Measurements from ENCODE around the gene OPTN.
"Not testable (repeated sequence)": the region's sequence is repeated elsewhere in the genome, so short reads cannot be mapped to it uniquely, and the experiment has no call there.

Gene OPTN

DNA sequence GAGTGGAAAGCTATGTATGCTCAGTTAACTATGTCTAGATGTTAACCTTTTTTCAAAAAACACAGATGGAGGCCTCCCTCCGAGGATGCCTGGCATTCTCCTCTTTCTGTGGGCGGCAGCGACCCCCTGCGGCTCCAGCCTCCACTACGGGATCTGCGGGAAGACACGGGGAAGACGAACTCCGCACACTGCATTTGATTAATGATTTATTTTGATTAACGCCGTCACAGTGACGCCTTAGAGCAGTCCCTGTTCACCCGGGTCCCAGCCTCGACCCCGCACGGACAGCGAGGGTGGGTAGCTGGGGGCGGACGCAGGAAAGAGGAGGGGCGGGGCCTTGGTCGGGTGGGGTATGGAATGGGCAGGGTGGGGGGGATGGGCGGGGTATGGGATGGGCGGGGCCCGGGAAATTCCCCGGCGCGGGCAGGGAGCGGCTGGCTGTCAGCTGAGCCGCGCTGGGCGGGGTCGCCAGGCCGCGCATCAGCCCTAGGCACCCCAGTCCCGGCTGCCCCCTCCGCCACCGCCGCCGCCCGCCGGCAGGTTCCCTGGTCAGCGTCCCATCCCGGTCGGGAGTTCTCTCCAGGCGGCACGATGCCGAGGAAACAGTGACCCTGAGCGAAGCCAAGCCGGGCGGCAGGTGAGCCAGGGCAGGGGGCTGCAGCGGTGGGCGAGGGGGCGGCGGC, at the start of gene OPTN:
Gene OPTN (plus strand): TSS at position 498 of the 683 bp plus-strand sequence. CDS start 8,960 bp downstream, outside the sequence.
- peak; percentile 66 to 69 for DNase-seq

DNA sequence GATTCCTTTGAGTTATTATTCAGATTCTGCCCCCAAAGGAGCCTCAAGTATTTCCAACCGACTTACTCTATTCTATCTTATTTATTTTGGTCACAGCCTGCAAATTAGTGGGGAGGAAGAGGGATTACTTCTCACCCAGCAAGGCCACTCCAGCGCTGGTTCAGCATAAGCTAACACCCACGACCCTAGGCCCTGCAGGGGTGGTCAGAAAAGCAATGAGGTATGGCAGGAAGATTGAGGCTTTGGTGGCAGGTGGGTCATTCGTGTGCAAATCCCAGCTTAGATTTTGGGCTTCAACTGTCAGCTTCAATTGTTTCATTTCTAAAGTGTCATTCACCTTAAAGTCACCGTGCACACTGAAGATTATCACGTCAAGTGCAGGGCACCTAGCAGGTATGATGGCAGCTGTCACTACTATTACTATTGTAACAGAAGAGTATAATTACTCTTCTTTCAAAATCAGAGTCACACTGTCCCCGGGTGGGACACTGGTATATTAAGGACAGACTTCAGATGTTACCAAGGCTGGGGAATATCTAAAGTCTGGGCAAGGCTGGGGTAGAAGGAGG, 48.8 kb upstream of the OPTN start:
- no peak for DNase-seq

DNA sequence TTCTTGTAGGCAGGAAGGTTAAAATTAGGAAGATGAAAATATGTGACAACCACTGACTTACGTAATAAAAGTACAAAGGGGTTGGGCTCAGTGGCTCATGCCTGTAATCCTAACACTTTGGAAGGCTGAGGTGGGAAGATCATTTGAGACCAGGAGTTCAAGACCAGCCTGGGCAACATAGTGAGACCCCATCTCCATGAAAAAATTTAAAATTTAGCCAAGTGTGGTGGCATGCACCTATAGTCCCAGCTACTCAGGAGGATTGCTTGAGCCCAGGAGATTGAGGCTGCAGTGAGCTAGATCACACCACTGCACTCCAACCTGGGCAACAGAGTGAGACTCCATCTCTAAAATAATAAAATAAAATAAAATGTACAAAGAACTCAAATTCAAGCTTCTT, 46.8 kb upstream of the OPTN start:
- DNase-seq: not testable (repeated sequence)

DNA sequence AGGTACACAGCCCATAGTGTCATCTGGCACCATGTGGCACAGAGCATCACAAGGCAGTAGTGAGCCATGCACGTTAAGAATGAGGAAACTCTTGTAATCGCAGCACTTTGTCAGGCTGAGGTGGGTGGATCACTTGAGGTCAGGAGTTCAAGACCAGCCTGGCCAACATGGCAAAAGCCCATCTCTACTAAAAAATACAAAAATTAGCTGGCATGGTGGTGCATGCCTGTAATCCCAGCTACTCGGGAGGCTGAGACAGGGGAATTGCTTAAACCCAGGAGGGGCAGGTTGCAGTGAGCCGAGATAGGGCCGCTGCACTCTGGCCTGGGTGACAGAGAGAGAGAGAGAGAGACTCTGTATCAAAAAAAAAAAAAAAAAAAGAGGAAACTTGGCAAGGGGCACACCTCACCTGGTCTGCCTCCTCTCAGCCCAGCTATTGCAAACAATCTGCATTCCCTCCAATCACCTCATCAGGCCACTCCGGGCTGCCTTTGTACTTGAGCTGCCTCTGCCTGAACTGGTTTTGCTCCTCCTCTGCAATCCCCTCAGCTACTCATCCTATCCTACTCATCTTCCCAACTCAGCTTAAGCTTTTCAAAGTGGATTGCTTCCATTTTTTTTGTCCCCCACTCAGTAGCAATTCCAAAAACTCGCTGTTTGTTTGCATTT, 46.0 kb upstream of the OPTN start:
- no peak for DNase-seq

DNA sequence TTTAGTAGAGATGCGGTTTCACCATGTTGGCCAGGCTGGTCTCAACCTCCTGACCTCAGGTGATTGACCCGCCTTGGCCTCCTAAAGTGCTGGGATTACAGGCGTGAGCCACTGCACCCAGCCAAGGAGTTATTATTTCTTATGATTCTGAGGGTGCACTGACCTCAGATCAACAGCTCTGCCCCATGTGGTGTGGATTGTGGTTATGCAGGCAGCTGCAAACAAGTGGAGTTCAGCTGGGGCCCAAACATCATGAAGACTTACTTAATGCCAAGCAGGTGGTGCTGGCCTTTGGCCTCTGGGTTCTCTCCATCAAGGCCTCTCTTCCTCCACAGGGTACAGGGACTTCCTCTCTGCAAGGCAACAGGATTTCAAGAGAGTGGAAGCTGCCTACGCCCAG, 45.1 kb upstream of the OPTN start:
- no peak for DNase-seq

DNA sequence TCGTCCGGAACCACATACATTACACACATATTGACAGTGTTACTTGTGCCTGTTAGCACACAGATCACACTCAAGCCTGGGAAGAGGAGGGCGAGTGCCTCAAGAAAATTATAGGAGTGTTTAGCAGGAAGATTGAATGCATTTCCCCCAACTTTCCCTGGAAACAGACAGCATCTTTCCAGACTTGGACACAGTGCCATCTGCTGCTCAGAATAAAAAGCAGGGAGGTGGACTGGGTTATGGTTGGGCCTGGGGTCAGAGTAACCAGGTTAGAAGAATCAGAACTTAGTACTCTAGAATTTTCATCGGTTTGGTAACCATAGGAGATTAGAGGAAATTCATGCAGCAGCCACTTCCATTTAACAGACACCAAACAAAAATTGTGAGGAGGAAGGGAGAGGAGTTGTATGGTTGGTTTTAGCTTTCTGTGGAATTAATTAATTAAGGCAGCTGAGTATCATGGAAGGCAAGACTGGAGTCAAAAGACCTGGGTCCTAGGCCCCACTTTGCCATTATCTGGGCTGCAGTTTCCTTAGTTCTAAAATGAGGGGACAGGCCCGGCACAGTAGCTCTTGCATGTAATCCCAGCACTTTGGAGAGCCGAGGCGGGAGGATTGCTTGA, 43.4 kb upstream of the OPTN start:
- DNase-seq: no peak

DNA sequence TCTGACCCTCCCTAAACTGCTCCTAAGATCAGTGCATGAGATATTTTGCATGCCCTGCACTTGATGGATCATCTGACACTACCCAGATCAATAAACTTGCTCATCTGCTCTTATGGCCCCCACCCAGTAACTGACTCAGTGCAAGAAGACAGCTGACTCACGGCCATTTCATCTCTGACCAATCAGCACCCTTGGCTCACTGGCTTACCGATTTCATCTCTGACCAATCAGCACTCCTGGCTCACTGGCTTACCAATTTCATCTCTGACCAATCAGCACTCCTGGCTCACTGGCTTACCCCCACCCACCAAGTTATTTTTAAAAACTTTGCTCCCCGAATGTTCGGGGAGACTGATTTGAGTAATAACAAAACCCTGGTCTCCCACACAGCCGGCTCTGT, 37.2 kb upstream of the OPTN start:
- no peak for DNase-seq

DNA sequence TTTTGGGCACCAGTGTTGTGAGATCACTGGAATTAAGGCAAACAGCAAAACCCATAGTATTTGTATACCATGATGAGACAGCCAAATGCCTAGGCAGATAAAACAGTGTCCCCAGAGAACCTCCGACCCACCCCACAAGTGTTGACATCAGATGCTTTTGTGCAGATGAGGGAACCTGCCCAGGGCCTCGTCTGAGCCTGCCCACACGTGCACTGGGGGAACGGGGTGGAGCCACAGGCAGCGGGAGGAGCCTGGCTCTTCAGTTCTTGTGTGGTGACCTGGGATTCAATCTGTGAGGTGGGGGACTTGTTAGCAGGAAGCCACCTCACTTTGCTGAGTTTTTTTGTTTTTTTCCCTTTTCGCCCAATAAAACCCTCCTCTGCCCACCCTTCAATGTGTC, 33.4 kb upstream of the OPTN start:
- no peak for DNase-seq

DNA sequence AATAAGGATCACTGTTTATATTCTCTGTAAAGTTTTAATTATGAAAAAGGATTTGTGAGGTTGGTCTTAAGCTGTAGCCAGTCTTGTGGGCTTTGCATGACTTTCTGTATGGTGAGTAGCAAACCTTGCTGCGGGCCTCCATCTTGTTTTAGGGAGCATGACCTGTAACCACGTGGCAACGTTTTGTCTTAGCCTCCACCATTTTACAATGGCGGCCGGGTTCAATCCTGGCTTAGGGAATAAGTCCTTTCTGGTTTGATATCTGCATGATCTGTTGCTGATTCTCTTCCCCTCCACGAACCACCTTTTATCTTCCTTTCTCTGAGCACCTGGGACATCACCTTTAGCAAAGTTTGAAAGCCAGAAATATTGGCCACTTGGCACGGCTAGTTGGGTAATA, 32.5 kb upstream of the OPTN start:
- DNase-seq: no peak

DNA sequence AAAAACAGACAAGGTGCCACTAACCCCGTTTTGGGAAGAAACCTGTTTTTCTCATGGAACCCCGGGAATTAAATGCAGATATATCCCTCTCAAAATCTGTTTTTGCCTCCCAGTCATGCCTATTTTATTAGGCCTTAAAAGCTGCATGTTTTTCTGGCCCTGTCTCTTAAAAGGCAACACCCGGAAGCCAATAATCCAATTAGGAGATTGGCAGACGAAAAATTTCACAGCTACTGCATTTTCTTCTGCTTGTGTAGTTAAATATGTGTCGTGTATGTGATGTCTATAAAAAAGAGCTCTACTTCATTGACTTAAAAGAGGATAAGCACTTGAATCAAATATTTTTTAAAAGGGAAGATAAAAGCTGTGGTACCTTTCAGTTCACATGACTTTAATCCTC, 31.9 kb upstream of the OPTN start:
- DNase-seq: no peak

DNA sequence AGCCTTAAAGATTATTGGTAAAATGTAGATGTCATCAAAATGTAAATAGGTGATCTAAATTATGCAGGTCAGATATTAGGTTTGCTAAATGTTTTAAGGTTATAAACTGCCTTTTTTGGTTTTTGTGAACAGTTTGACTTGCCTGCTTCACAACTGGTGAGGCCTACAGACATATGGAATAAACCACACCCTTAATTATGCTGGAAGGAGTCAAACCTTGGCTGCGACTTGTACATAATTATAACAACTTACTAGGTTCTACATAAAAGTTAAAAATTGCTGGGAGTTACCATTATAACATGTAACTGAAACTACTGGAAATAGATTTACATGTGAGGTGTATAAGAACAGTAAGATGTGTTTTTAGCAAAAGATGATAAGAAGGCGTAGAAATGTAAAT, 31.5 kb upstream of the OPTN start:
- DNase-seq: no peak

DNA sequence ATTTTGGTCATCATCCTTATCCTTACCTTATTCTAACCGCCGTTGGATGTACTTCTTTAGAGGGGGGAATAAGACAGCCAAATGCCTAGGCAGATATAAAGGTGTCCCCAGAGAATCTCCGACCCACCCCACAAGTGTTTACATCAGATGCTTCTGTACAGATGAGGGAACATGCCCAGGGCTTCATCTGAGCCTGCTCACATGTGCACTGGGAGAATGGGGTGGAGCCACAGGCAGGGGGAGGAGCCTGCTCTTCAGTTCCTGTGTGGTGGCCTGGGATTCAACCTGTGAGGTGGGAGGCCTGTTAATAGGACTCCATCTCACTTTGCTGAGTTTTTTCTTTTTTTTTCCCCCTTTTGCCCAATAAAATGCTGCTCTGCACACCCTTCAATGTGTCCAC, 27.6 kb upstream of the OPTN start:
- DNase-seq: no peak

DNA sequence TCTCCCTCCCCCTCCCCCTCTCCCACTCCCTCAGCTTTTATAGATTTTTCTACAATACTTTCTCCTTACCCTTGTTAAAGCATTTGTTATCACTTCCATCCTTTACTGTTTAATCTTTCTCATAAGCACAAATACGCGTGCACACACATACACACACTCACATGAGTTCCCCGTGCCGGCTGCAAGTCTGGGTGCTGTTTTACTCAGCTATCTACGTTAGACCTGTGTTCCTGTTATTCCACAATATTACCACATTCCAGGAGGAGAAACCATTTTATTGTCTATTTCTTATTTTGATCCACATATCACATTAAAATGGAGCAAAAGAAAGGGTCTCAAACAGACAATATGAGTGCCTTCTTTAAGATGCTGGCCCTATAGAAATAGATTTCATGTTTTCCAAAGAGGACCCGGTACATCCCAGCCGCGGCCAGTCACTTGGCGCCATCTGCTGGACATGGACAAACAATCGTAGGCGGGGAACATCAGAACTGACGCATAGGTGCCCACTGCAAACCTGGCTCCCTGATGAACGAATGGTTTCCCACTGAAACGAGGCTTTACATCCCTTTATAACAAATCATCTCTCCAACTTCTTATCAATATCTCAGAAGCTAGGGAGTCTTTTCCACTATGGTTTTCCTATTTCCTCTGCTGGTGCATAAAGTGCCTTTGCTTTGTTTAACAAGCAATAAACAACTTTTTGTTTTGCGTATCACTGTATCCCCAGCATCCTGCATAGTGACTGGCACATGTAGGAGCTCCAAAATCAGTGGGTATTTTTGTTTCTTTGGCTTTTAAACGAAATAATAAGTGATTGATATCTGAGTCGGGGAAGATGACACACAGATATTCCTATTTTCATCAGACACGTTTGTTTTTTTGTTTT, 25.2 kb upstream of the OPTN start:
- DNase-seq: peak; percentile 38 to 40

DNA sequence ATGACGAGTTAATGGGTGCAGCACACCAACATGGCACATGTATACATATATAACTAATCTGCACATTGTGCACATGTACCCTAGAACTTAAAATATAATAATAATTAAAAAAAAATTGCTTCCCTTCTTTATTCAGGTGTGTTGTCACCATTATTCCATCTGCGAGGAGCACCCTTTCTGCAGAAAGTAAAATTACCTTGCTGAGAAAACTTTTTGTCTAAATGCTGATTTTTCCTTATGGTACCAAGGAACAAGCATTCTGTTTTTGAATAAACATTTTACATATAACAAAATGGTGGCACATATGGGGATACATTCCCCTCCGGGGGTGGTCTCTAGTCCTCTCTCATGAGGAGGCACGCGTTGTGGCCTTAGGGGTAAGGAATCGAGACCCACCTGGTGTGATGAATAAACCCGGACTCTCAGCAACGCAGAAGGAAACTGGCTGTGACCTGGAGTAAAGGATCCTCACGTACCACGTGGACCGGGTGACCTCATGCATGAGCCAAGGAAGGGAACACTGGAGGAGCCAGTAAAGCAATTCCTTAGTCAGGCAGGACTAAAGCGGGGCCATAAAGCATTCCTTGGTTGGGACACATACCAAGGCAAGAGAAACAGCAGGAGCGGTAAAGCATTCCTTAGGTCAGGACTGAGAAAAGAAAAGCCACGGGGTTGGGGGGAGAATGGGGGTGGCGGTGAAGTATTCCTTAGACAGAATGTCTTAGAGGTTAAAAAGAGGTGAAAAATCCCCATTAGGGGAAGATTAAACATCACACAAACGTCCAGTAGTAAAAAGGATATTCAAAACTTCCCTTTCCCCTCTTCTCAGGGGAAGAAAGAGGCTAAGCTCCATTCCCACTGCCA, 20.8 kb upstream of the OPTN start:
- no peak for DNase-seq

DNA sequence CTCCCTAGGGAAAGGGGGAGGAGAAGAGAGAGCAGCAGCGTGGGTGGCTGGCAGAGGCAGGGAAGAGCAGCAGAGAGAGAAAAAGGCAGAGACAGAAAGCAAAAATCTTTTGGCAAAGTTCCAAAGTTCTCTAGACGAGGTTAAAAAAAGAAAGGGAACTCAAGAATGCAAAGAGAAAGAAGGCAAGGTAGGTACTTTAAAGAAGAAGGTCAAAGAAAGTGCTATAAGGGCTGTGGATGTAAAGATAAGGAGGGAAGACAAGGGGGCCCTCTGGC, 20.2 kb upstream of the OPTN start:
- no peak for DNase-seq

DNA sequence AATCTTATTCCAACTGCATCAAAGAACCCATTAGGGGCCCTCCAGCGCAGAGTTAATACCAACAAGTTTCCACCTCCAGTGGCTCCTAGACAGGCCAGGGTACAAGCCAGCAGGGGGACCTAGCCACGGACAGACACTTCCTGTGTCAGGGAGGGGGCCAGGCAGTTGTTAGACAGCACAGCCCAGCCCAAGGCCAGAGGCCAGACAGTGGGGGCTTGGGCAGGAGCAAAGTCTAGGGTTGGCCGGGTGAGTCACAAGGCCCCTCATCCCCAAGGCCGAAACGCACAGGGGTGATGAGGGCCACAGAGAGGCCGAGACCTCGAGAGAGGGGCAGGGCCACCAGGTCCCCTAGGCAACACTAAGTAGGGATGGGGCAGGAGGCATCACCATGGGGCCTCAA, 19.3 kb upstream of the OPTN start:
- DNase-seq: no peak

DNA sequence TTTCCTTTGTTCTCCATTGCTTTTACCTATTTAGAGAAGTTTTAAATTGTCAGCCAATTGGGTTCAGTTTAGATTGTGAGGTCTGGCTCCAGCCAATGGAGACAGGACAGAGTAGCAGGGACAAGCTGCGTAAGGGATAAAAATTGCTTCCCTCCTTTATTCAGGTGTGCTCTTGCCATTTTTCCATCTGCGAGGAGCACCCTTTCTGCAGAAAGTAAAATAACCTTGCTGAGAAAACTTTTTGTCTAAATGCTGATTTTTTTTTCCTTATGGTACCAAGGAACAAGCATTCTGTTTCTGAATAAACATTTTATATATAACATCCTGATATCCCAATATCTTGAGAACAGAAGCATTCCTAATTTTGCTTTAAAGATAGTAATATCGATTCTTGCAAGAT, 16.3 kb upstream of the OPTN start:
- DNase-seq: not testable (repeated sequence)

DNA sequence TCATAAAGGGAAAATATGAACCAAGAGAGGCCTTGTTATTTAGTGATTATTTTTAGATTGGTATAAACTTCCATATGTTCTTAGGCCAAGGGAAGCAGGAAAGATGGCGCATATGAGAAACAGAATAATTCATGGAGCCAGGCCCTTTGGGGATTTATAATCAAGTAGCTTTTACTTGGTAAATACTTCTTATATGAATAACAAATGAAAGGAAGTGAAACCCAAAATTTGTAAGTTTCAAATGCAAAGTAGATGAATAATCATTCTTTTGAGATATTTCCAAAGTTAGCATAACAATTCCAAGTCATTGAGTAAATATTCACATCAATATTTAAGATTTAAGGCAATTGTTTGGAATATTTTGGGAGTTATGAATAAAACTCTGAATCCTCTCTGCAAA, 13.9 kb upstream of the OPTN start:
- DNase-seq: no peak

DNA sequence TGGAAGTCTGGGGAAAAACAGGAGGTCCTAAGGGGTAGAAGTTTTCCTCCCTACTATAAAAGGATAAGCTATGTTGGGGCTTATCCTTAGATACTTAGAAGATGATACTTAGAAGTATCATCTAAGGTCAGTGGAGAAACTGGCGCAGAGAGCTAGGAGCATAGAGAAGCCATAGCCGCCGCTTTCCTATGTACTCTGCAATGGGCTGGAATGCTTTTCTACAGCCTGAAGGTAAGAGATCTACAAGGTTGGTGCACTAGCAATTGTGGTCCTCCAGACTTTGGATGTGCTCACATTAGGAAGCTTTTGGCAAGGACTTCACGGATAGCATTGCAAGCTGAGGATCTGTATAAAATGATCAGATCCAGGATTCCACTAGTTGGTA, 12.4 kb upstream of the OPTN start:
- no peak for DNase-seq

DNA sequence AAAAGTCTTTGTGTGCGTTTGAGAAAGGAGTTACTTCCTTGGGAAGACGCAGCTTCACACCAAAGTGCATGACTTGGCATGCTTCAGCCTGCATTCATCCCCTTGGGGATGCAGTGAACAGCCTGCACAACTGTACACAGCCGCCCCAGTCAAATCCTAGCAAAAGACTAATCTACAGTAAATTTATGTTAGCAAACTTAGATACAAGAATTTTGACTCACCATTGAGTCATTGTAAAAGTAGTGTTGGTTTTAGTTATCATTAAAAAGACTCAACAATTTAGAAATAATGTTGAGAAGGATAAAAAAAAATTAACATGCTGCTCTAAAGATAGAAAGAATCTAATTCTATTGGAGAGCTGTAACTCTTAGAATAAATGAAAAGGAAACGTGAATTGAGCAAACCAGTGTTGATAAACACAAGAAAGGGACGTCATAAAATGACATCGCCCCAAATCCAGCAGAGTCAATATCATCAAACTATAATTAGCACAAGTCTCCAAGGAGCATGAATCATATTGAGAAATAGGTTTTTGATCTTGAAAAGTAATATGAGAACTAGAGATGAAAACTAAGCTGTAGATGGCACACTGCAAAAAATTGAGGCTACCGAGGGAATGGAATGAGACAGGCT, 11.9 kb upstream of the OPTN start:
- no peak for DNase-seq

DNA sequence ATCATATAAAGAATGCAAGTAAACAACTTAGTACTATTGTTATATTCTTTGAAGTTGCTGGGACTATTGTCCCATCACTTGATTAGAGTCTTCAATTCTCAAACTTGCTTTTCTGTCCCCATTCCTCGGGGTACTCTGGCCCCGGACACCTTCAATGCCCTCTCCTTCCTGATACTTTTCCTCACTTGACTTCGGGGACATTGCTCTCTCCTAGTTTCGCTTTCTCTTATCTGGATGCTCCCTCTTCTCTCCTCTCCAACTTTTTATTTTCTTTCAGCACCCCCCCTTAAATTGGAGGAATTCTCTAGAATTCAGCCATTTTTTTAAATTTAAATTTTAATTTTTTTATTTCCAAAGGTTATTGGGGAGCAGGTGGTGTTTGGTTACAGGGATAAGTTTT, 10.6 kb upstream of the OPTN start:
- DNase-seq: no peak

DNA sequence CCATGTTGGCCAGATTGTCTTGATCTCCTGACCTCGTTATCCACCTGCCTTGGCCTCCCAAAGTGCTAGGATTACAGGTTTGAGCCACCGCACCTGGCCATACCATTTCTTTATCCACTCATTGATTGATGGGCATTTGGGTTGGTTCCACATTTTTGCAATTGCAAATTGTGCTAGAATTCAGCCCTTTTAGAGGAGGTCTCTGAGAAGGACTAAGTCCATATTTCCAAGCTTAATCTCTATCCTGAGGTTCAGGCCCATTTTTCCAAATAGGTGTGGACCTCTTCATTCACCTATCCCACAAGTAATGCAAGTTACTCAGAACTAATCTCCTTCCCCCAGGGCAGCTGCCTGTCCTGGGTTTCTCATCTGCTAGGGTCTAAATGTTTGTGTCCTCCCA, 9.7 kb upstream of the OPTN start:
- DNase-seq: no peak
